Measurements from ENCODE around the gene ARFGAP3. TPM values are rescaled to one million over a fixed set of nuclear protein-coding genes. Genes with fewer than 3 reads are reported as not detected.

Gene ARFGAP3
- total RNA-seq, 1 experiment from 2014 or later = 16.9 TPM

GRCh38 chr22:42863349-42863961 is 6.4 kb upstream of the ARFGAP3 start:
- POLR2A ChIA-PET = no interaction called here
- DNase-seq (ENCODE audit: low spot score) = no peak
- peaks cover 9% of the 10 kb centered on the region for H3K27me3 Mint-ChIP-seq (ENCODE audit: low read depth)
- H3K36me3 Mint-ChIP-seq = no peaks in the 10 kb centered on the region
- no peak overlapping the region for H3K4me3 Mint-ChIP-seq
- no peak for TF ChIP-seq ZNF263 (CRISPR knock-in tag; IDR thresholded peaks at IDR 0.05; ENCODE audit: low read depth)
- no peak for TF ChIP-seq ETV6 (CRISPR knock-in tag; IDR thresholded peaks at IDR 0.05)
- TF ChIP-seq E2F5 (CRISPR knock-in tag; IDR thresholded peaks at IDR 0.05) = no peak
- TF ChIP-seq, protein P1, sequence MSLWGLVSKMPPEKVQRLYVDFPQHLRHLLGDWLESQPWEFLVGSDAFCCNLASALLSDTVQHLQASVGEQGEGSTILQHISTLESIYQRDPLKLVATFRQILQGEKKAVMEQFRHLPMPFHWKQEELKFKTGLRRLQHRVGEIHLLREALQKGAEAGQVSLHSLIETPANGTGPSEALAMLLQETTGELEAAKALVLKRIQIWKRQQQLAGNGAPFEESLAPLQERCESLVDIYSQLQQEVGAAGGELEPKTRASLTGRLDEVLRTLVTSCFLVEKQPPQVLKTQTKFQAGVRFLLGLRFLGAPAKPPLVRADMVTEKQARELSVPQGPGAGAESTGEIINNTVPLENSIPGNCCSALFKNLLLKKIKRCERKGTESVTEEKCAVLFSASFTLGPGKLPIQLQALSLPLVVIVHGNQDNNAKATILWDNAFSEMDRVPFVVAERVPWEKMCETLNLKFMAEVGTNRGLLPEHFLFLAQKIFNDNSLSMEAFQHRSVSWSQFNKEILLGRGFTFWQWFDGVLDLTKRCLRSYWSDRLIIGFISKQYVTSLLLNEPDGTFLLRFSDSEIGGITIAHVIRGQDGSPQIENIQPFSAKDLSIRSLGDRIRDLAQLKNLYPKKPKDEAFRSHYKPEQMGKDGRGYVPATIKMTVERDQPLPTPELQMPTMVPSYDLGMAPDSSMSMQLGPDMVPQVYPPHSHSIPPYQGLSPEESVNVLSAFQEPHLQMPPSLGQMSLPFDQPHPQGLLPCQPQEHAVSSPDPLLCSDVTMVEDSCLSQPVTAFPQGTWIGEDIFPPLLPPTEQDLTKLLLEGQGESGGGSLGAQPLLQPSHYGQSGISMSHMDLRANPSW (CRISPR knock-in tag; conservative IDR thresholded peaks at IDR 0.05; ENCODE audit: low read depth) = no peak
- TF ChIP-seq, protein P2, sequence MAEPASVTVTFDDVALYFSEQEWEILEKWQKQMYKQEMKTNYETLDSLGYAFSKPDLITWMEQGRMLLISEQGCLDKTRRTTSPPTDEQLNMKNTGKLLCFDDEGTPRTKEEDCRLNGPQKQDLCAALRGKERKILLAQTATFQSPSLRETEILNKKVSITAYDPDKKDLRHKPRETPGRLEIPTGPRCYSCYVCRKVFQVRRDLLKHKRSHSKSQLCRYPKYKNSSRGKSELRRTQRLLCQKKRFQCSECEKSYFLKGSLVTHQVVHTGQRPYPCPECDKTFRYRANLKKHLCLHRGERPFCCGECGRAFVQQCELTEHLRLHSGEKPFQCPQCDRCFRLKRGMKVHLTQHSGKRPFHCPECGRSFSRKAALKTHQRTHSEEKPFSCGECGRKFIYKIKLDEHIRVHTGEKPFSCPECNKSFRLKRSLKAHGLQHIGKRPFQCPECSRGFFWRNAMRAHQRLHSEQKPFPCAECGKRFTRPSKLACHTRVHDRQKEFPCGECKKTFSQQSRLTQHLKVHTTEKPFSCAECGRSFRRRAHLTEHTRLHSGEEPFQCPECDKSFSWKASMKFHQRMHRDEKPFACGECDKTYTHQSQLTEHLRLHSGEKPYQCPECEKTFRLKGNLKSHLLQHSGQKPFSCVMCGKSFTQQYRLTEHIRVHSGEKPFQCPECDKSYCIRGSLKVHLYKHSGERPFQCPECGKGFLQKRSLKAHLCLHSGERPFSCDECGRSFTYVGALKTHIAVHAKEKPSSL (CRISPR knock-in tag; conservative IDR thresholded peaks at IDR 0.05) = no peak
- no peak for TF ChIP-seq ESRRA (CRISPR knock-in tag; IDR thresholded peaks at IDR 0.05; ENCODE audit: borderline replicate concordance)
- TF ChIP-seq HMGA2 (CRISPR knock-in tag; IDR thresholded peaks at IDR 0.05) = no peak
- no peak for TF ChIP-seq PRRX2 (CRISPR knock-in tag; IDR thresholded peaks at IDR 0.05)
- no peak for TF ChIP-seq USF1 (CRISPR knock-in tag; IDR thresholded peaks at IDR 0.05)
- no peak for TF ChIP-seq ZNF671 (CRISPR knock-in tag; IDR thresholded peaks at IDR 0.05)
- no peak for TF ChIP-seq FOXK1 (CRISPR knock-in tag; IDR thresholded peaks at IDR 0.05)
- TF ChIP-seq MXD4 (CRISPR knock-in tag; IDR thresholded peaks at IDR 0.05; ENCODE audit: borderline replicate concordance) = no peak
- CTCF ChIA-PET = no interaction called here
- H3K4me1 Mint-ChIP-seq = peaks cover 4% of the 10 kb centered on the region; the same call in 1 of the 2 replicates
- peaks cover 7% of the 10 kb centered on the region for H3K9me3 Mint-ChIP-seq
- ATAC-seq = no peak
- no peak overlapping the region for H3K27ac Mint-ChIP-seq

GRCh38 chr22:42862045-42862734 is 5.1 kb upstream of the ARFGAP3 start:
- H3K27me3 Mint-ChIP-seq (ENCODE audit: low read depth) = peaks cover 22% of the 10 kb centered on the region
- ATAC-seq = no peak
- peak overlapping the region; percentile 22 for H3K27ac Mint-ChIP-seq
- no peak for DNase-seq (ENCODE audit: low spot score)
- POLR2A ChIA-PET = no interaction called here
- peaks cover 7% of the 10 kb centered on the region for H3K9me3 Mint-ChIP-seq
- no peak overlapping the region for H3K4me3 Mint-ChIP-seq
- H3K36me3 Mint-ChIP-seq = no peaks in the 10 kb centered on the region
- CTCF ChIA-PET = no interaction called here
- peaks cover under 1% of the 10 kb centered on the region; the same call in 1 of the 2 replicates for H3K4me1 Mint-ChIP-seq
- TF ChIP-seq FOXK1 (CRISPR knock-in tag; IDR thresholded peaks at IDR 0.05) (no peak), MXD4 (CRISPR knock-in tag; IDR thresholded peaks at IDR 0.05; ENCODE audit: borderline replicate concordance) (no peak), MYBL2 (CRISPR knock-in tag; IDR thresholded peaks at IDR 0.05) (no peak), NFE2L1 (CRISPR knock-in tag; IDR thresholded peaks at IDR 0.05) (no peak), KAT7 (CRISPR knock-in tag; IDR thresholded peaks at IDR 0.05; ENCODE audit: borderline replicate concordance) (no peak), GABPB1 (CRISPR knock-in tag; IDR thresholded peaks at IDR 0.05) (no peak), TEAD4 (CRISPR knock-in tag; IDR thresholded peaks at IDR 0.05) (no peak), IRF2 (CRISPR knock-in tag; IDR thresholded peaks at IDR 0.05; ENCODE audit: borderline replicate concordance, low read depth) (no peak), IRF1 (CRISPR knock-in tag; IDR thresholded peaks at IDR 0.05) (no peak), ZSCAN18 (CRISPR knock-in tag; IDR thresholded peaks at IDR 0.05) (no peak), CREB1 (CRISPR knock-in tag; IDR thresholded peaks at IDR 0.05) (no peak)
- TF ChIP-seq, protein P3, sequence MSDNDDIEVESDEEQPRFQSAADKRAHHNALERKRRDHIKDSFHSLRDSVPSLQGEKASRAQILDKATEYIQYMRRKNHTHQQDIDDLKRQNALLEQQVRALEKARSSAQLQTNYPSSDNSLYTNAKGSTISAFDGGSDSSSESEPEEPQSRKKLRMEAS (CRISPR knock-in tag; IDR thresholded peaks at IDR 0.05) = no peak
- TF ChIP-seq, protein P4, sequence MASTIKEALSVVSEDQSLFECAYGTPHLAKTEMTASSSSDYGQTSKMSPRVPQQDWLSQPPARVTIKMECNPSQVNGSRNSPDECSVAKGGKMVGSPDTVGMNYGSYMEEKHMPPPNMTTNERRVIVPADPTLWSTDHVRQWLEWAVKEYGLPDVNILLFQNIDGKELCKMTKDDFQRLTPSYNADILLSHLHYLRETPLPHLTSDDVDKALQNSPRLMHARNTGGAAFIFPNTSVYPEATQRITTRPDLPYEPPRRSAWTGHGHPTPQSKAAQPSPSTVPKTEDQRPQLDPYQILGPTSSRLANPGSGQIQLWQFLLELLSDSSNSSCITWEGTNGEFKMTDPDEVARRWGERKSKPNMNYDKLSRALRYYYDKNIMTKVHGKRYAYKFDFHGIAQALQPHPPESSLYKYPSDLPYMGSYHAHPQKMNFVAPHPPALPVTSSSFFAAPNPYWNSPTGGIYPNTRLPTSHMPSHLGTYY (CRISPR knock-in tag; IDR thresholded peaks at IDR 0.05) = no peak

Data from WTC11 (cell line).